Measurements from ENCODE around the gene P2RY8. TPM values are rescaled to one million over a fixed set of nuclear protein-coding genes. Genes with fewer than 3 reads are reported as not detected.
"Not testable (repeated sequence)": the region's sequence is repeated elsewhere in the genome, so short reads cannot be mapped to it uniquely, and the experiment has no call there.

The P2RY8 gene
- total RNA-seq, 3 donors from 2014 or later, result 1.3 to 3.2 (median 1.5) TPM

GRCh38 chrX:1578511-1579173 is 41.7 kb upstream of the P2RY8 start:
- no peaks in the 10 kb centered on the region for H3K4me1 ChIP-seq
- no peaks in the 10 kb centered on the region for H3K27me3 ChIP-seq
- TF ChIP-seq POLR2A (IDR thresholded peaks at IDR 0.05), result no peak
- TF ChIP-seq CTCF (IDR thresholded peaks at IDR 0.05), result no peak
- TF ChIP-seq POLR2AphosphoS5 (IDR thresholded peaks at IDR 0.05), result no peak
- no peak for DNase-seq (ENCODE audit: low spot score in 2 of 2)
- no peaks in the 10 kb centered on the region for H3K9me3 ChIP-seq
- H3K27ac ChIP-seq, result no peak overlapping the region
- H3K4me3 ChIP-seq, result no peak overlapping the region
- no peaks in the 10 kb centered on the region for H3K36me3 ChIP-seq
- intact Hi-C loops (cut with DNase I; ENCODE audit: low total_unique reads), result loop anchor here (10.0 kb wide), 1 partner anchor 334 kb away; no protein-coding TSS in a partner anchor

- no peak overlapping the region for H3K27ac ChIP-seq
- H3K4me1 ChIP-seq, result no peaks in the 10 kb centered on the region
- TF ChIP-seq POLR2A (IDR thresholded peaks at IDR 0.05), result no peak
- no peak for TF ChIP-seq CTCF (IDR thresholded peaks at IDR 0.05)
- no peak for TF ChIP-seq POLR2AphosphoS5 (IDR thresholded peaks at IDR 0.05)
- intact Hi-C loops (cut with DNase I; ENCODE audit: low total_unique reads), result loop anchor here (10.0 kb wide), 1 partner anchor 333 kb away; no protein-coding TSS in a partner anchor
- no peaks in the 10 kb centered on the region for H3K9me3 ChIP-seq
- H3K36me3 ChIP-seq, result no peaks in the 10 kb centered on the region
- H3K4me3 ChIP-seq, result no peak overlapping the region
- DNase-seq (ENCODE audit: low spot score in 2 of 2), result no peak
- no peaks in the 10 kb centered on the region for H3K27me3 ChIP-seq
Measured at GRCh38 chrX:1577845-1578244, 40.9 kb upstream of the P2RY8 start.

- intact Hi-C loops (cut with DNase I; ENCODE audit: low total_unique reads), result loop anchor here (10.0 kb wide), 1 partner anchor 332 kb away; no protein-coding TSS in a partner anchor
- TF ChIP-seq POLR2A (IDR thresholded peaks at IDR 0.05), result no peak
- TF ChIP-seq CTCF (IDR thresholded peaks at IDR 0.05), result no peak
- no peak for TF ChIP-seq POLR2AphosphoS5 (IDR thresholded peaks at IDR 0.05)
- Histone ChIP-seq H3K4me3 (no peak overlapping the region), H3K4me1 (no peaks in the 10 kb centered on the region), H3K27ac (no peak overlapping the region), H3K36me3 (no peaks in the 10 kb centered on the region), H3K27me3 (no peaks in the 10 kb centered on the region), H3K9me3 (no peaks in the 10 kb centered on the region)
- DNase-seq (ENCODE audit: low spot score in 2 of 2), result no peak
Measured at GRCh38 chrX:1576201-1576992, 39.4 kb upstream of the P2RY8 start.

GRCh38 chrX:1574181-1574580 is 37.2 kb upstream of the P2RY8 start:
- not testable (repeated sequence) for H3K9me3 ChIP-seq; H3K27me3 ChIP-seq; H3K4me3 ChIP-seq; H3K4me1 ChIP-seq; H3K27ac ChIP-seq; H3K36me3 ChIP-seq; DNase-seq (ENCODE audit: low spot score in 2 of 2)
- intact Hi-C loops (cut with DNase I; ENCODE audit: low total_unique reads), result loop anchor here (10.0 kb wide), 1 partner anchor 329 kb away; no protein-coding TSS in a partner anchor

GRCh38 chrX:1564750-1565683 is 28.0 kb upstream of the P2RY8 start:
- Histone ChIP-seq H3K27me3 (no peaks in the 10 kb centered on the region), H3K9me3 (no peaks in the 10 kb centered on the region), H3K4me3 (no peak overlapping the region), H3K4me1 (no peaks in the 10 kb centered on the region), H3K36me3 (no peaks in the 10 kb centered on the region), H3K27ac (no peak overlapping the region)
- intact Hi-C loops (cut with DNase I; ENCODE audit: low total_unique reads), result no loop called here
- TF ChIP-seq POLR2A (IDR thresholded peaks at IDR 0.05) (no peak), CTCF (IDR thresholded peaks at IDR 0.05) (no peak), POLR2AphosphoS5 (IDR thresholded peaks at IDR 0.05) (no peak)
- no peak for DNase-seq (ENCODE audit: low spot score in 2 of 2)

- H3K4me1 ChIP-seq; H3K4me3 ChIP-seq; DNase-seq (ENCODE audit: low spot score in 2 of 2); intact Hi-C loops (cut with DNase I; ENCODE audit: low total_unique reads); H3K27ac ChIP-seq; H3K36me3 ChIP-seq; H3K27me3 ChIP-seq; H3K9me3 ChIP-seq: not testable (repeated sequence)
Measured at GRCh38 chrX:1564077-1564476, 27.1 kb upstream of the P2RY8 start.
